ENCODE results near the gene NCOA1. TPM values are rescaled to one million over a fixed set of nuclear protein-coding genes. Genes with fewer than 3 reads are reported as not detected.
A peak's percentile ranks its signal among the peaks of the same experiment; 100 is the strongest.
"Not testable (repeated sequence)": the region's sequence is repeated elsewhere in the genome, so short reads cannot be mapped to it uniquely, and the experiment has no call there.

The NCOA1 gene
- total RNA-seq, 3 donors from 2014 or later: 34.8 to 55.6 (median 43.6) TPM

DNA sequence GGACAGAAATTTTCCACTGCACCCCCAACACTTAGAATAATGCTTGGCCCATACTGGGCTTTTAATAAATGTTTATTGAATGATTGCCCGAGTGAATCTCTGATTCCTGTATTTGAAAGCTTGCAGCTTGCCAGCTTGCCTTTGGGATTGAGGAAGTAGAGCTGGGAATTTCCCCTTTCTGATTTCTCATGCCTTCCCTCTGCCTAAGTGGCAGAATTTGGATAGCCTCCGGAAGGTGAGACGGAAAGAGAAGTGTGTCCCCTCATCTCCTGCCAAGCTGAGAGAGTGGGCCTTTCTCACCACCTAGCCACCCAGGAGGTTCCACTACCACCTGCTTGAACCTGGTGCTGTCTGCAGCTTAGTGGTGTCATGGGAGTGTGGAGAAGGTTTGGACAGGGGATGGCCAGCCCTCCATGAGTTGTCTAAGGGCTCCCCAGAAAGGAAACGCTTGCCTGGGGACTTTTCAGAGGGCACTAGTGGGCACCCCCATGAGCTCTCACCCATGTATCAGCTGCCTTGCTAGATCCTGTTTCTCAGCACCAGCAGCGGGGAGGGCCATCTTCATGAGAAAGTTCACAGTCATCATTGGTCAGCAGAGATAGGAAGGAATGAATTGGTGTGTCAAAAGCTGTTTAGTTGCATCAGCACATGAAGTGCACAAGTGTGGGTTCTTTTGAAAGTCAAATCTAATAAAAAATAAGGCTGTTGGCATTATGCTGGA lies 8.6 kb upstream of the NCOA1 start:
- TF ChIP-seq, protein P1, sequence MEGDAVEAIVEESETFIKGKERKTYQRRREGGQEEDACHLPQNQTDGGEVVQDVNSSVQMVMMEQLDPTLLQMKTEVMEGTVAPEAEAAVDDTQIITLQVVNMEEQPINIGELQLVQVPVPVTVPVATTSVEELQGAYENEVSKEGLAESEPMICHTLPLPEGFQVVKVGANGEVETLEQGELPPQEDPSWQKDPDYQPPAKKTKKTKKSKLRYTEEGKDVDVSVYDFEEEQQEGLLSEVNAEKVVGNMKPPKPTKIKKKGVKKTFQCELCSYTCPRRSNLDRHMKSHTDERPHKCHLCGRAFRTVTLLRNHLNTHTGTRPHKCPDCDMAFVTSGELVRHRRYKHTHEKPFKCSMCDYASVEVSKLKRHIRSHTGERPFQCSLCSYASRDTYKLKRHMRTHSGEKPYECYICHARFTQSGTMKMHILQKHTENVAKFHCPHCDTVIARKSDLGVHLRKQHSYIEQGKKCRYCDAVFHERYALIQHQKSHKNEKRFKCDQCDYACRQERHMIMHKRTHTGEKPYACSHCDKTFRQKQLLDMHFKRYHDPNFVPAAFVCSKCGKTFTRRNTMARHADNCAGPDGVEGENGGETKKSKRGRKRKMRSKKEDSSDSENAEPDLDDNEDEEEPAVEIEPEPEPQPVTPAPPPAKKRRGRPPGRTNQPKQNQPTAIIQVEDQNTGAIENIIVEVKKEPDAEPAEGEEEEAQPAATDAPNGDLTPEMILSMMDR (IDR thresholded peaks at IDR 0.05): no peak
- H3K36me3 ChIP-seq (ENCODE audit: low read depth): no peaks in the 10 kb centered on the region
- no peaks in the 10 kb centered on the region for H3K9me3 ChIP-seq
- DNase-seq (peak in 1 of 3 donors; percentile 25), ATAC-seq (peak; percentile 76)
- no peak overlapping the region for H3K4me3 ChIP-seq
- H3K4me1 ChIP-seq (ENCODE audit: low read depth): peaks cover 6% of the 10 kb centered on the region
- intact Hi-C loops (cut with DNase I, micrococcal nuclease): no loop called here

DNA sequence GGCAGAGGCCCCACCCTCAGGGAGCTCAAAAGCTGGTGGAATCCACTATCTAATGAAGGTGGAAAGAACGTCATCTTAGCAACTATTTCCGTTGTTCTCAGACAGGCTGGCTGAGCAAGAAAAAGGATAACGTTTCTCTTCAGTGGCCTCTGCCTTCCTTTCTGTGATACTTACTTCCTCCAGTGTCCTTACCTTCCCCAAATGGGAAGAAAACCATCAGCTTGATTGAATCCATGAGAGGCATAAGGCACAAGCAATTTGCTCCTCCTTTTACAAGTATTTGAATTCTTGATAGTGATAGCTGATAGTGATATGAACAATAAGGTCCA lies 8.1 kb upstream of the NCOA1 start:
- TF ChIP-seq, protein P1 (IDR thresholded peaks at IDR 0.05): no peak
- intact Hi-C loops (cut with DNase I, micrococcal nuclease): no loop called here
- Histone ChIP-seq H3K4me1 (ENCODE audit: low read depth) (peaks cover 6% of the 10 kb centered on the region), H3K36me3 (ENCODE audit: low read depth) (no peaks in the 10 kb centered on the region), H3K9me3 (no peaks in the 10 kb centered on the region), H3K4me3 (no peak overlapping the region)
- no peak for ATAC-seq
- DNase-seq: no peak

DNA sequence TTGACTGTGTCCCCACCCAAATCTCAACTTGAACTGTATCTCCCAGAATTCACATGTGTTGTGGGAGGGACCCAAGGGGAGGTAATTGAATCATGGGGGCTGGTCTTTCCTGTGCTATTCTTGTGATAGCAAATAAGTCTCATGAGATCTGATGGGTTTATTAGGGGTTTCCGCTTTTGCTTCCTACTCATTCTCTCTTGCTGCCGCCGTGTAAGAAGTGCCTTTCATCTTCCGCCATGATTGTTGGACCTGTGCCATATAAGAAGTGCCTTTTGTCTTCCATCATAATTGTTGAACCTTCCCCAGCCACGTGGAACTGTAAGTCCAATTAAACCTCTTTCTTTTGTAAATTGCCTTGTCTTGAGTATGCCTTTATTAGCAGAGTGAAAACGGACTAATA lies 6.4 kb upstream of the NCOA1 start:
- ATAC-seq; H3K4me3 ChIP-seq; H3K9me3 ChIP-seq; DNase-seq; intact Hi-C loops (cut with DNase I, micrococcal nuclease); H3K36me3 ChIP-seq (ENCODE audit: low read depth): not testable (repeated sequence)
- peaks cover 11% of the 10 kb centered on the region for H3K4me1 ChIP-seq (ENCODE audit: low read depth)

DNA sequence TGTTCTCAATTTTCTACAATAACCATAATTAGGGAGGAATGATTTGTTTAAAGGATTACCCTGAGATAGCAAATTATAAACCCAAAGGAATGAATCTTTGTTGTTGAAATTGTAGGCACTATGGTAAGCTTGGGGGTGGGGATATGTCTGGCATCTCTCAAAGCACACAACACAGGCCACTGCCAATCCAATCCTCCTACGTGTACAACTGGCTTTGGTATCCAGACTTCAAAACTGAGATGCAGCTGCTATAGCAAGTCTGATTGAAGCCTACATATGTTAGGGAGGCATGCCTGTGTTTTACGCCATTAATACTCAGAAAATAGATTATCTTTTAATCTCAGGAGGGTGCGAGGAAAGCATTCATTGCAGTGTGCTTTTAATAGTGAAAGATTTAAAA lies 5.9 kb upstream of the NCOA1 start:
- Histone ChIP-seq H3K4me3 (no peak overlapping the region), H3K36me3 (ENCODE audit: low read depth) (no peaks in the 10 kb centered on the region), H3K4me1 (ENCODE audit: low read depth) (peaks cover 16% of the 10 kb centered on the region), H3K9me3 (no peaks in the 10 kb centered on the region)
- TF ChIP-seq, protein P1 (IDR thresholded peaks at IDR 0.05): no peak
- DNase-seq (no peak), ATAC-seq (no peak)
- intact Hi-C loops (cut with DNase I, micrococcal nuclease): no loop called here

DNA sequence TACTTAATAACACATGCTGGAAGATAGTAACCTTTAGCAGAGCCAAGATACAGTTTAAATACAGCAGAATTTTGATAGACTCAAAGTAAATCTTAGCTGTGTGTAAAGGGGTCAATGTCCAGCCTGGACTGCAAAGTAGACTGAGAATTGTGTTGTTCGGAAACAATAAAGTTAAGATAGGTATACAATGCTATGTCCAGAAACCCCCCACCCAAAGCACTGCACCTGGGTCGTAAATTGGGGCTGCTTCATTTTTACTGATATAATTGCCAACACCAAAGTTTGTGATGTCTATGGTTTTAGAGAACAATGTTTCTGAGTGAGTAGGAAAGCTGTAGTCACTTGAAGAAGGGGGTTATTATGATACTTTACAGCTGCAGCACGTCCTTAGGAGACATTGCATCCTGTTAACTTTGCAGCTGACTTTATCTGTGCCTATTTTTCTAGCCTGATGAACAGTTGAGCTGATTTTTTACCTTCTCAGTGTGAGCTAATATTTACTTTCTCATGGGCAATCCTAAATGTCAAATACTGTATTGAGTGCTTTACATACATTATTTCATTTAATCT lies 4.3 kb upstream of the NCOA1 start:
- ATAC-seq: no peak
- Histone ChIP-seq H3K4me3 (no peak overlapping the region), H3K36me3 (ENCODE audit: low read depth) (no peaks in the 10 kb centered on the region), H3K9me3 (no peaks in the 10 kb centered on the region), H3K4me1 (ENCODE audit: low read depth) (peaks cover 20% of the 10 kb centered on the region)
- TF ChIP-seq, protein P1 (IDR thresholded peaks at IDR 0.05): no peak
- no peak for DNase-seq
- intact Hi-C loops (cut with DNase I, micrococcal nuclease): no loop called here

DNA sequence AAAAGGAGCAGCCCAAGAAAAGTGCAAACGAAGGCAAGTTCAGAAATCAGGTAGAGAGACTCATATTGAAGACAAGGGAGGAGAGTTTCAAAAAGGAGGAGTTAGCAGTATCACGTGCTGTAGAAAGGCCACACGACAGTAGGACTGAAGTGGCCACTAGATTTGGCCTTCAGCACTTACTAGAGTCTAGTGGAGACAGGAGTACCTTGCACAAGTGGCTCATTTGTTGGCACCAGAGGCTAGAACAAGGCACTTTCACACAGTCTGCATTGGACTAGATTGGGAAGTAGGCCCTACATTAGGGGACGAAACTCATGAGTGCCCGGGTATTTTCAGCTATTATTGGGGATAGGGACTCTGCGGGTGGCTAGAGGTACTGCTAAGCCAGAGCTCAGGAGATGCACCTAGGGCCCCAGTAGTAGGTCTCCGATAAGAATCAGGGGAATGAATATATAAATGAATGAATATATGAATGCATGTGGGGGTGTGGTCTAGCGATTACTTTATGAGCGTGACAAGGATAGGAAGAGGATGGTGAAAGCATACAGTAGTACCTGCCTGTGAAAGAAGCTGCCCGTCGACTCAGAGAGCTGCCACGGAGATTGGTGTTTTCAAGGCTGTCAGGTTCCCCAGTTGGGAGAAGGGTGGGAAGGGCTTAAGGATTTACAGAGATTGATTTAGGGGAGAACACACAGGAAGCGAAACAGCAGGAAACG lies 1.4 kb upstream of the NCOA1 start:
- Histone ChIP-seq H3K4me3 (no peak overlapping the region), H3K4me1 (ENCODE audit: low read depth) (peaks cover 24% of the 10 kb centered on the region), H3K9me3 (no peaks in the 10 kb centered on the region), H3K36me3 (ENCODE audit: low read depth) (no peaks in the 10 kb centered on the region)
- peak in 2 of 3 donors; percentile 23 to 30 for DNase-seq
- TF ChIP-seq, protein P1 (IDR thresholded peaks at IDR 0.05): no peak
- peak; percentile 51 for ATAC-seq
- intact Hi-C loops (cut with DNase I, micrococcal nuclease): no loop called here
